K562 (cell line): Measurements from ENCODE around the gene ABCF2. TPM values are rescaled to one million over a fixed set of nuclear protein-coding genes. Genes with fewer than 3 reads are reported as not detected.
A peak's percentile ranks its signal among the peaks of the same experiment; 100 is the strongest.

ENCODE experiments used
- ATAC-seq: fragments of 200-7000 bp; cut with Tn5 transposase; 3 replicates; pipeline ENCODE4 v1.9.1; 2020; ENCODE audit warnings: moderate library complexity
- BruUV-seq: library from RNA; stranded (reverse); fragments of 400-500 nt; replicated peaks from 2 replicates; lab custom pipeline; 2021; lab: Mats Ljungman, UMichigan
- CTCF ChIA-PET: fragments of 300-600 bp; formaldehyde crosslinking; extraction: SDS; loops from one replicate; lab custom pipeline; 2021; ENCODE audit warnings: low intra/inter-chr PET ratio; lab: Yijun Ruan, JAX
- POLR2A ChIA-PET: fragments of 300-600, 350-650 bp; sonication (Branson Sonifier 250); formaldehyde crosslinking; extraction: SDS; loops from one replicate; lab custom pipeline; 2021; ENCODE audit warnings: antibody characterized with exemption, inconsistent platforms; lab: Yijun Ruan, JAX
- DNase-seq, 4 experiments: peaks; one replicate each; pipeline versions ENCODE4 v3.0.0 to v3.0.0-alpha.2; 2011 to 2018; ENCODE audit warnings: low spot score in 3 of 4, mixed read lengths in 3 of 4; ENCODE audit errors: extremely low read depth in 1 of 4
- FAIRE-seq: peaks from 2 replicates; lab custom pipeline; 2011; peaks lifted over from hg19 to GRCh38; lab: Jason Lieb, UNC
- H2AFZ ChIP-seq: 2 replicates; pipeline ENCODE4 v1.6.0; 2011; ENCODE audit warnings: low read depth, low read length, control low read depth, inconsistent platforms
- H3K27ac ChIP-seq: fragments of 200-600 bp; 3 replicates; pipeline ENCODE4 v1.8.0; 2011; ENCODE audit warnings: low read depth, mild to moderate bottlenecking, control low read depth, inconsistent platforms, low read length, moderate library complexity, mixed read lengths; ENCODE audit errors: extremely low read depth
- H3K27me3 ChIP-seq, 2 experiments: fragments of 300-600 bp in 1 of 2; 2 replicates in 1 of 2; 3 replicates in 1 of 2; pipeline versions ENCODE4 v1.6.0 to v1.8.0; 2011; ENCODE audit warnings: inconsistent platforms in 2 of 2, low read length in 2 of 2, mild to moderate bottlenecking in 1 of 2, mixed read lengths in 1 of 2, moderate library complexity in 1 of 2; ENCODE audit not compliant: control insufficient read depth in 2 of 2, insufficient read depth in 2 of 2
- H3K36me3 ChIP-seq: fragments of 300-600 bp; 3 replicates; pipeline ENCODE4 v1.8.0; 2011; ENCODE audit warnings: mild to moderate bottlenecking, low read length, inconsistent platforms; ENCODE audit not compliant: control insufficient read depth, insufficient read depth
- H3K4me1 ChIP-seq, 2 experiments: fragments of 200-600 bp in 1 of 2; replicated peaks in 1 of 2; 2 replicates in 1 of 2; 3 replicates in 1 of 2; pipeline versions ENCODE4 v1.5.1 to v1.8.0; 2011; ENCODE audit warnings: inconsistent platforms in 2 of 2, low read length in 2 of 2, mild to moderate bottlenecking in 1 of 2, mixed read lengths in 1 of 2, moderate library complexity in 1 of 2; ENCODE audit not compliant: control insufficient read depth in 2 of 2, insufficient read depth in 2 of 2
- H3K4me2 ChIP-seq: 2 replicates; pipeline ENCODE4 v1.6.1; 2011; ENCODE audit warnings: low read length, control low read depth, inconsistent platforms, mixed read lengths; ENCODE audit not compliant: insufficient read depth
- H3K4me3 ChIP-seq: fragments of 200-600 bp; sonication (generic), shearing (Covaris generic); 2 replicates; pipeline ENCODE4 v1.5.1; 2016; ENCODE audit warnings: control low read depth, inconsistent platforms
- H3K79me2 ChIP-seq: fragments of 200-600 bp; 3 replicates; pipeline ENCODE4 v1.8.0; 2011; ENCODE audit warnings: low read length, inconsistent platforms; ENCODE audit not compliant: control insufficient read depth, insufficient read depth
- H3K9ac ChIP-seq, 2 experiments: 2 replicates each; pipeline versions ENCODE4 v1.6.0 to v1.6.1; 2011; ENCODE audit warnings: low read depth in 2 of 2, low read length in 2 of 2, control low read depth in 1 of 2, inconsistent platforms in 1 of 2, mild to moderate bottlenecking in 1 of 2, mixed read lengths in 1 of 2; ENCODE audit not compliant: insufficient read depth in 1 of 2
- H3K9me1 ChIP-seq: one replicate; pipeline ENCODE4 v1.6.0; 2011; ENCODE audit warnings: inconsistent platforms, mild to moderate bottlenecking, low read length, moderate library complexity; ENCODE audit not compliant: control insufficient read depth, insufficient read depth
- H3K9me3 ChIP-seq: replicated peaks from 2 replicates; pipeline ENCODE4 v1.5.1; 2011; ENCODE audit warnings: low read depth, low read length, inconsistent platforms; ENCODE audit not compliant: control insufficient read depth, insufficient read depth
- H4K20me1 ChIP-seq: replicated peaks from 2 replicates; pipeline ENCODE4 v1.6.1; 2011; ENCODE audit warnings: low read length, inconsistent platforms, mixed read lengths; ENCODE audit not compliant: control insufficient read depth, insufficient read depth
- CCNT2 ChIP-seq: IDR thresholded peaks from 2 replicates; pipeline ENCODE4 v1.6.1; 2011; ENCODE audit warnings: borderline replicate concordance, low read depth, mild to moderate bottlenecking, moderate library complexity, mixed read lengths, low read length; ENCODE audit not compliant: insufficient read length; ENCODE audit errors: extremely low read depth
- GATAD2B ChIP-seq: fragments of 450-650 bp; IDR thresholded peaks from 2 replicates; pipeline ENCODE4 v1.6.1; 2017; ENCODE audit warnings: mild to moderate bottlenecking, borderline replicate concordance
- HMBOX1 ChIP-seq: sonication (generic); IDR thresholded peaks from 2 replicates; pipeline ENCODE4 v1.6.1; 2016
- HNRNPLL ChIP-seq: fragments of 200-400 bp; formaldehyde crosslinking; IDR thresholded peaks from 2 replicates; pipeline ENCODE4 v1.6.1; 2017; ENCODE audit warnings: low read length, low read depth, mild to moderate bottlenecking; ENCODE audit not compliant: poor library complexity, severe bottlenecking
- ILK ChIP-seq: fragments of 450-650 bp; IDR thresholded peaks from 2 replicates; pipeline ENCODE4 v1.6.1; 2016; ENCODE audit warnings: missing genetic modification characterization, low read depth, mild to moderate bottlenecking, missing compliant biosample characterization, moderate library complexity, borderline replicate concordance
- MAZ ChIP-seq, 2 experiments: fragments of 450-650 bp in 1 of 2; sonication (generic) in 1 of 2; formaldehyde crosslinking; IDR thresholded peaks in 1 of 2; conservative IDR thresholded peaks in 1 of 2; 2 replicates each; pipeline versions ENCODE4 v1.4.0 to v1.5.0; 2020; ENCODE audit warnings: mild to moderate bottlenecking in 1 of 2, missing genetic modification reagents in 1 of 2
- MYC ChIP-seq, 2 experiments: fragments of 250-450 bp in 1 of 2; sonication (Bioruptor Pico) in 1 of 2; IDR thresholded peaks; 2 replicates each; pipeline versions ENCODE4 v1.5.1 to v1.6.1; 2012 to 2021; ENCODE audit warnings: low read depth in 2 of 2, borderline replicate concordance in 1 of 2, improper control_type of control experiment in 1 of 2, low read length in 1 of 2, mild to moderate bottlenecking in 1 of 2, moderate library complexity in 1 of 2
- NCOA4 ChIP-seq: fragments of 450-650 bp; IDR thresholded peaks from 2 replicates; pipeline ENCODE4 v1.6.1; 2018; ENCODE audit warnings: mild to moderate bottlenecking; ENCODE audit not compliant: partially characterized antibody
- NONO ChIP-seq, 2 experiments: fragments of 200-400 bp in 1 of 2; fragments of 450-650 bp in 1 of 2; formaldehyde crosslinking in 1 of 2; IDR thresholded peaks; 2 replicates each; pipeline ENCODE4 v1.6.1; 2017; ENCODE audit warnings: low read depth in 2 of 2, mild to moderate bottlenecking in 2 of 2, moderate library complexity in 2 of 2, low read length in 1 of 2
- SIRT6 ChIP-seq: IDR thresholded peaks from one replicate; pipeline ENCODE4 v1.6.1; 2012; ENCODE audit warnings: low read depth, mild to moderate bottlenecking, control low read depth, inconsistent platforms, low read length, moderate library complexity
- SLC30A9 ChIP-seq: fragments of 250-450 bp; sonication (Bioruptor Pico); IDR thresholded peaks from 2 replicates; pipeline ENCODE4 v1.8.0; 2022; ENCODE audit warnings: mild to moderate bottlenecking, moderate library complexity
- SP1 ChIP-seq: sonication (generic); formaldehyde crosslinking; IDR thresholded peaks from 2 replicates; pipeline ENCODE4 v1.8.1; 2022; ENCODE audit warnings: mild to moderate bottlenecking, missing genetic modification reagents
- SPI1 ChIP-seq: IDR thresholded peaks from 2 replicates; pipeline ENCODE4 v1.6.1; 2011; ENCODE audit warnings: low read depth, low read length, control low read depth, borderline replicate concordance
- YY1 ChIP-seq, 3 experiments: IDR thresholded peaks; 2 replicates each; pipeline ENCODE4 v1.6.1; 2011; ENCODE audit warnings: low read length in 2 of 3, mild to moderate bottlenecking in 2 of 3, moderate library complexity in 2 of 3, borderline replicate concordance in 1 of 3, control low read depth in 1 of 3, low read depth in 1 of 3; ENCODE audit not compliant: insufficient read depth in 3 of 3, insufficient replicate concordance in 2 of 3, control insufficient read depth in 1 of 3, insufficient read length in 1 of 3; ENCODE audit errors: extremely low read depth in 1 of 3
- ZNF12 ChIP-seq: sonication (generic); formaldehyde crosslinking; IDR thresholded peaks from 2 replicates; pipeline ENCODE4 v1.4.0; 2020; ENCODE audit warnings: mild to moderate bottlenecking, missing genetic modification reagents
- WGBS: fragments of 100-300 bp; shearing (Covaris generic); methylation state at CpG from one replicate; pipeline ENCODE4 v1.1.6; 2016; ENCODE audit warnings: low coverage, mixed read lengths; ENCODE audit not compliant: insufficient coverage; ENCODE audit errors: missing lambda C conversion rate; 5-methylcytosine and 5-hydroxymethylcytosine counted together
- in situ Hi-C: fragments of 300-500 bp; cut with MboI; formaldehyde crosslinking; loops from 4 replicates; pipeline ENCODE4 v1.15.0; 2018; ENCODE audit warnings: inconsistent platforms, mixed read lengths
- intact Hi-C: fragments of 100-400 bp; cut with micrococcal nuclease; formaldehyde crosslinking; loops from 2 replicates; pipeline ENCODE4 v1.14.2; 2022
- polyA plus RNA-seq, 8 experiments: library from polyadenylated mRNA; depleted of rRNA in 4 of 8; stranded (reverse) in 5 of 8; unstranded in 3 of 8; fragments of >200 nt; fragmentation: Nextera tagmentation in 2 of 8; fragmentation: Illumina TruSeq in 1 of 8; extraction: Ambion mirVana in 2 of 8; extraction: Trizol in 1 of 8; gene quantifications; 2 replicates each; pipeline versions ENCODE4 v1.2.1 to v1.2.3, GENCODE V29; 2011 to 2014; ENCODE audit warnings: inconsistent platforms in 1 of 8, missing spikeins in 1 of 8
- total RNA-seq, 7 experiments: library from RNA; depleted of rRNA in 6 of 7; stranded (reverse); fragments of >200 nt in 6 of 7; fragmentation: Illumina TruSeq in 2 of 7; extraction: Trizol in 2 of 7; gene quantifications; 2 replicates each; pipeline versions ENCODE4 v1.2.1 to v1.2.3, GENCODE V29; 2011 to 2021; ENCODE audit warnings: low replicate concordance in 1 of 7
- TF ChIP-seq, protein P1 (sequence below): fragments of 250-450 bp; sonication (Bioruptor Pico); IDR thresholded peaks from 2 replicates; pipeline ENCODE4 v1.4.0; 2020

Gene ABCF2
- total and polyA plus RNA-seq, 9 of the 15 experiments (the other 6 are each of a cell fraction or from before 2014, with no cell fraction given) = 62.1 to 224 (median 113) TPM

GRCh38 chr7:151245360-151246101 is 18.5 kb upstream of the ABCF2 start:
- POLR2A ChIA-PET = interaction anchor here (1.1 to 2.5 kb wide), 4 partner anchors 9 to 26 kb away, joined by 3 to 13 read pairs (median 8); partner anchors contain the start of gene ABCF2
- Histone ChIP-seq H3K4me1 (peaks cover 30 to 68% of the 10 kb centered on the region in 2 experiments), H3K36me3 (no peaks in the 10 kb centered on the region), H3K4me3 (0 out of 2 replicates have a peak overlapping the region, but pooled peaks have one; percentile 15), H3K9me1 (peaks cover 8% of the 10 kb centered on the region), H2AFZ (peak overlapping the region; percentile 16; the same call in 1 of the 2 replicates), H3K27me3 (peaks cover 0 to 29% of the 10 kb centered on the region in 2 experiments; a peak in 3 of 5 replicates), H4K20me1 (peaks cover 31% of the 10 kb centered on the region), H3K27ac (no peak overlapping the region), H3K9ac (peak overlapping the region in 1 of 2 experiments; percentile 39; a peak in 2 of 4 replicates), H3K4me2 (0 out of 2 replicates have a peak overlapping the region, but pooled peaks have one; percentile 6), H3K9me3 (no peaks in the 10 kb centered on the region), H3K79me2 (no peaks in the 10 kb centered on the region)
- CTCF ChIA-PET = interaction anchor here (0.5 to 3.6 kb wide), 11 partner anchors 41 to 801 kb away, joined by 3 to 32 read pairs (median 5); no protein-coding TSS in a partner anchor
- 15% methylated on average over 47 of the region's 60 CpGs for WGBS
- FAIRE-seq = no peak
- no TSS peak for BruUV-seq
- in situ Hi-C loops = no loop called here
- DNase-seq = peak; percentile 59 to 97 (median 94)
- ATAC-seq = peak; percentile 73
- intact Hi-C loops = loop anchor here (2.0 kb wide), 2 partner anchors 19 to 57 kb away; partner anchors contain the start of gene ABCF2
- TF ChIP-seq NCOA4 = no peak
- peak in 1 of 2 experiments; percentile 69; a peak in 1 of 4 replicates for TF ChIP-seq NONO (IDR thresholded peaks at IDR 0.05; ENCODE audit: low read depth in 2 of 2, low read length in 1 of 2)
- no peak for TF ChIP-seq HMBOX1
- peak in 1 of 3 experiments; percentile 20 for TF ChIP-seq YY1 (IDR thresholded peaks at IDR 0.05; ENCODE audit: borderline replicate concordance in 1 of 3, control insufficient read depth in 1 of 3, extremely low read depth in 1 of 3, insufficient read depth in 3 of 3, insufficient read length in 1 of 3, insufficient replicate concordance in 2 of 3, low read depth in 1 of 3, low read length in 2 of 3)
- TF ChIP-seq GATAD2B = peak; percentile 88
- TF ChIP-seq SP1 (CRISPR knock-in tag) = peak; percentile 37; the same call in 1 of the 2 replicates
- TF ChIP-seq SPI1 = no peak
- TF ChIP-seq SLC30A9 (CRISPR knock-in tag) = no peak
- TF ChIP-seq MAZ (CRISPR knock-in tag; conservative IDR thresholded peaks at IDR 0.05 in 1 of 2, IDR thresholded peaks at IDR 0.05 in 1 of 2) = 0 out of 4 replicates have a peak, but pooled peaks of 1 of the 2 experiments have one; percentile 18
- TF ChIP-seq, protein P1, sequence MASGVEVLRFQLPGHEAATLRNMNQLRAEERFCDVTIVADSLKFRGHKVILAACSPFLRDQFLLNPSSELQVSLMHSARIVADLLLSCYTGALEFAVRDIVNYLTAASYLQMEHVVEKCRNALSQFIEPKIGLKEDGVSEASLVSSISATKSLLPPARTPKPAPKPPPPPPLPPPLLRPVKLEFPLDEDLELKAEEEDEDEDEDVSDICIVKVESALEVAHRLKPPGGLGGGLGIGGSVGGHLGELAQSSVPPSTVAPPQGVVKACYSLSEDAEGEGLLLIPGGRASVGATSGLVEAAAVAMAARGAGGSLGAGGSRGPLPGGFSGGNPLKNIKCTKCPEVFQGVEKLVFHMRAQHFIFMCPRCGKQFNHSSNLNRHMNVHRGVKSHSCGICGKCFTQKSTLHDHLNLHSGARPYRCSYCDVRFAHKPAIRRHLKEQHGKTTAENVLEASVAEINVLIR (CRISPR knock-in tag) = no peak
- TF ChIP-seq ILK = no peak
- TF ChIP-seq SIRT6 = no peak
- TF ChIP-seq HNRNPLL = no peak
- TF ChIP-seq MYC (IDR thresholded peaks at IDR 0.05; ENCODE audit: low read depth, low read length) = 0 out of 2 replicates have a peak, but pooled peaks have one; percentile 16
- no peak for TF ChIP-seq MYC (CRISPR knock-in tag; IDR thresholded peaks at IDR 0.05; ENCODE audit: borderline replicate concordance, low read depth)
- peak; percentile 54 for TF ChIP-seq CCNT2
- 0 out of 2 replicates have a peak, but pooled peaks have one; percentile 51 for TF ChIP-seq ZNF12
